GM12878 (cell line): ENCODE data around the gene EWSR1. TPM values are rescaled to one million over a fixed set of nuclear protein-coding genes. Genes with fewer than 3 reads are reported as not detected.

Source experiments
- ATAC-seq: fragments of 200-7000 bp; cut with Tn5 transposase; 3 replicates; pipeline ENCODE4 v1.9.1; 2020; ENCODE audit warnings: mild to moderate bottlenecking, moderate library complexity
- BruUV-seq: library from RNA; stranded (reverse); fragments of 400-500 nt; replicated peaks from 2 replicates; lab custom pipeline; 2021; lab: Mats Ljungman, UMichigan
- CTCF ChIA-PET: fragments of 300-600 bp; sonication (Branson Sonifier 250); formaldehyde crosslinking; extraction: SDS; loops from one replicate; lab custom pipeline; 2021; ENCODE audit warnings: inconsistent platforms; lab: Yijun Ruan, JAX
- POLR2A ChIA-PET: fragments of 350-600 bp; formaldehyde crosslinking; extraction: SDS; loops from one replicate; lab custom pipeline; 2021; ENCODE audit warnings: inconsistent platforms; lab: Charles Lee
- RAD21 ChIA-PET: fragments of 300-600 bp; sonication (Branson Sonifier 250); formaldehyde crosslinking; loops from one replicate; lab custom pipeline; 2023; ENCODE audit warnings: antibody characterized with exemption; ENCODE audit not compliant: unreplicated experiment; lab: Charles Lee
- SMC1A ChIA-PET: fragments of 300-600 bp; sonication (Branson Sonifier 250); formaldehyde crosslinking; loops from one replicate; lab custom pipeline; 2023; ENCODE audit not compliant: unreplicated experiment, uncharacterized antibody; lab: Charles Lee
- DNase-seq: peaks from one replicate; pipeline ENCODE4 v3.0.0-alpha.2; 2011; ENCODE audit warnings: low read depth, low spot score
- FAIRE-seq: peaks from 3 replicates; lab custom pipeline; 2011; peaks lifted over from hg19 to GRCh38; lab: Jason Lieb, UNC
- H2AFZ ChIP-seq: 2 replicates; pipeline ENCODE4 v1.6.0; 2011; ENCODE audit warnings: low read depth, low read length, control low read depth; ENCODE audit not compliant: control insufficient read depth
- H3K27ac ChIP-seq: 2 replicates; pipeline ENCODE4 v1.5.1; 2011; ENCODE audit warnings: control low read depth; ENCODE audit not compliant: control insufficient read depth, insufficient read depth
- H3K27me3 ChIP-seq, 2 experiments: replicated peaks in 1 of 2; 2 replicates each; pipeline versions ENCODE4 v1.6.0 to v1.6.1; 2011; ENCODE audit warnings: low read length in 1 of 2; ENCODE audit not compliant: control insufficient read depth in 2 of 2, insufficient read depth in 2 of 2
- H3K36me3 ChIP-seq, 2 experiments: 2 replicates each; pipeline ENCODE4 v1.5.1; 2011; ENCODE audit warnings: low read length in 1 of 2; ENCODE audit not compliant: control insufficient read depth in 2 of 2, insufficient read depth in 2 of 2
- H3K4me1 ChIP-seq: 2 replicates; pipeline ENCODE4 v1.6.1; 2011; ENCODE audit warnings: mild to moderate bottlenecking, low read length, moderate library complexity, mixed read lengths; ENCODE audit not compliant: control insufficient read depth, insufficient read depth
- H3K4me2 ChIP-seq: 2 replicates; pipeline ENCODE4 v1.6.0; 2011; ENCODE audit warnings: control low read depth; ENCODE audit not compliant: control insufficient read depth, insufficient read depth
- H3K4me3 ChIP-seq: fragments of 200-600 bp; sonication (generic); 2 replicates; pipeline ENCODE4 v1.5.1; 2016
- H3K79me2 ChIP-seq: 2 replicates; pipeline ENCODE4 v1.6.0; 2011; ENCODE audit warnings: low read length; ENCODE audit not compliant: control insufficient read depth, insufficient read depth
- H3K9ac ChIP-seq: 2 replicates; pipeline ENCODE4 v1.8.0; 2011; ENCODE audit warnings: low read length, control low read depth, mixed read lengths; ENCODE audit not compliant: control insufficient read depth, insufficient read depth
- H3K9me3 ChIP-seq: replicated peaks from 3 replicates; pipeline ENCODE4 v1.5.1; 2011; ENCODE audit warnings: mild to moderate bottlenecking, low read length; ENCODE audit not compliant: control insufficient read depth, insufficient read depth
- H4K20me1 ChIP-seq: 2 replicates; pipeline ENCODE4 v1.6.0; 2011; ENCODE audit not compliant: control insufficient read depth, insufficient read depth
- EED ChIP-seq: sonication (generic); IDR thresholded peaks from 2 replicates; pipeline ENCODE4 v1.6.1; 2016; ENCODE audit warnings: antibody characterized with exemption, low read depth
- PBX3 ChIP-seq: IDR thresholded peaks from 2 replicates; pipeline ENCODE4 v1.6.1; 2011; ENCODE audit warnings: mild to moderate bottlenecking, low read depth, low read length, moderate library complexity; ENCODE audit not compliant: insufficient replicate concordance
- TCF12 ChIP-seq: IDR thresholded peaks from 2 replicates; pipeline ENCODE4 v1.6.1; 2011; ENCODE audit warnings: low read depth, mild to moderate bottlenecking, low read length
- USF2 ChIP-seq: IDR thresholded peaks from 2 replicates; pipeline ENCODE4 v1.6.1; 2011; ENCODE audit warnings: low read depth, low read length, improper control_type of control experiment, borderline replicate concordance
- WGBS: methylation state at CpG from one replicate; pipeline ENCODE4 v1.1.6; 2016; ENCODE audit warnings: low lambda C conversion rate; ENCODE audit not compliant: insufficient replicate concordance, insufficient coverage; ENCODE audit errors: missing lambda C conversion rate; 5-methylcytosine and 5-hydroxymethylcytosine counted together
- in situ Hi-C: fragments of 300-500 bp; cut with MboI; formaldehyde crosslinking; loops from 9 replicates; pipeline ENCODE4 v1.14.3; 2018; ENCODE audit warnings: mixed read lengths
- intact Hi-C: fragments of 100-400 bp; cut with micrococcal nuclease; formaldehyde crosslinking; loops from one replicate; pipeline ENCODE4 v1.14.2; 2022; ENCODE audit not compliant: unreplicated experiment
- polyA plus RNA-seq, 11 experiments: library from polyadenylated mRNA; depleted of rRNA in 4 of 11; unstranded in 6 of 11; stranded (reverse) in 5 of 11; fragments of >200 nt; fragmentation: Nextera tagmentation in 4 of 11; fragmentation: Illumina TruSeq in 1 of 11; extraction: Ambion mirVana in 4 of 11; extraction: Trizol in 1 of 11; gene quantifications; 1 replicate in 1 of 11; 2 replicates in 10 of 11; pipeline versions ENCODE4 v1.2.1 to v1.2.3, GENCODE V29; 2011 to 2016; ENCODE audit warnings: inconsistent platforms in 2 of 11, missing spikeins in 2 of 11, low read depth in 1 of 11
- total RNA-seq, 4 experiments: library from RNA; depleted of rRNA in 3 of 4; stranded (reverse); fragments of >200 nt in 3 of 4; fragmentation: Illumina TruSeq in 1 of 4; extraction: Trizol in 1 of 4; gene quantifications; 2 replicates each; pipeline versions ENCODE4 v1.2.1 to v1.2.3, GENCODE V29; 2013 to 2021

Gene EWSR1
- total and polyA plus RNA-seq, 10 of the 15 experiments (the other 5 are each of a cell fraction or from before 2014, with no cell fraction given) = 130 to 480 (median 356) TPM

GRCh38 chr22:29342577-29343312 lies 74.7 kb downstream of the EWSR1 start:
- SMC1A ChIA-PET = no interaction called here
- no peak for TF ChIP-seq USF2
- TF ChIP-seq TCF12 = no peak
- TF ChIP-seq PBX3 = no peak
- no peak for TF ChIP-seq EED
- TF ChIP-seq, all 136 proteins: peak for 0
- H3K9me3 ChIP-seq = no peaks in the 10 kb centered on the region
- no peaks in the 10 kb centered on the region for H3K4me1 ChIP-seq
- H3K79me2 ChIP-seq = no peaks in the 10 kb centered on the region
- POLR2A ChIA-PET = no interaction called here
- FAIRE-seq (no peak), DNase-seq (no peak), ATAC-seq (no peak)
- WGBS = 96% methylated on average over 10 of the region's 10 CpGs
- RAD21 ChIA-PET = no interaction called here
- no peak overlapping the region for H3K9ac ChIP-seq
- CTCF ChIA-PET = no interaction called here
- H4K20me1 ChIP-seq = no peaks in the 10 kb centered on the region; the same call in 1 of the 2 replicates
- H2AFZ ChIP-seq = no peak overlapping the region
- no peaks in the 10 kb centered on the region for H3K27me3 ChIP-seq
- BruUV-seq = no TSS peak
- peaks cover 35 to 56% of the 10 kb centered on the region in 2 experiments for H3K36me3 ChIP-seq
- in situ Hi-C loops = no loop called here
- no peak overlapping the region for H3K27ac ChIP-seq
- no peak overlapping the region for H3K4me3 ChIP-seq
- H3K4me2 ChIP-seq = no peak overlapping the region
- intact Hi-C loops = no loop called here
